Fibroblast of pulmonary artery (primary cell): ENCODE data around the gene RHOJ.

Source experiments
- DNase-seq: peaks from one replicate; pipeline ENCODE4 v3.0.0-alpha.2; 2010; ENCODE audit warnings: low read depth
- H3K4me3 ChIP-seq: replicated peaks from 2 replicates; pipeline ENCODE4 v1.5.1; 2011; ENCODE audit warnings: low read depth, mild to moderate bottlenecking, control low read depth, low read length, moderate library complexity
- CTCF ChIP-seq: IDR thresholded peaks from 2 replicates; pipeline ENCODE4 v1.5.1; 2011; ENCODE audit warnings: mild to moderate bottlenecking, control low read depth, low read length, inconsistent platforms; ENCODE audit errors: missing control alignments

Gene RHOJ

GRCh38 chr14:63269561-63270225 is 65.5 kb downstream of the RHOJ start:
- no peak for TF ChIP-seq CTCF
- DNase-seq = no peak
- H3K4me3 ChIP-seq = no peak overlapping the region

- no peak overlapping the region for H3K4me3 ChIP-seq
- no peak for DNase-seq
- no peak for TF ChIP-seq CTCF
These were observed 68.9 kb downstream of the RHOJ start for GRCh38 chr14:63273129-63273528.

GRCh38 chr14:63273717-63274655 is 69.7 kb downstream of the RHOJ start:
- peak; percentile 13 for DNase-seq
- no peak for TF ChIP-seq CTCF
- no peak overlapping the region for H3K4me3 ChIP-seq

- no peak for TF ChIP-seq CTCF
- H3K4me3 ChIP-seq = no peak overlapping the region
- no peak for DNase-seq
These were observed 71.4 kb downstream of the RHOJ start for GRCh38 chr14:63275611-63276010.

- H3K4me3 ChIP-seq = no peak overlapping the region
- TF ChIP-seq CTCF = no peak
- DNase-seq = no peak
These were observed 71.8 kb downstream of the RHOJ start for GRCh38 chr14:63276016-63276415.

- TF ChIP-seq CTCF = peak; percentile 79
- DNase-seq = peak; percentile 78
- no peak overlapping the region for H3K4me3 ChIP-seq
These were observed 72.5 kb downstream of the RHOJ start for GRCh38 chr14:63276492-63277342.
